ENCODE results near the gene ROBO1.

The ROBO1 gene

GRCh38 chr3:79002465-79003372, 765.1 kb downstream of the ROBO1 start:
- DNase-seq, result no peak

GRCh38 chr3:79001255-79001654, 766.5 kb downstream of the ROBO1 start:
- DNase-seq, result no peak

- DNase-seq, result no peak
Observed at GRCh38 chr3:78999139-78999538, 768.7 kb downstream of the ROBO1 start.

- DNase-seq, result no peak
Observed at GRCh38 chr3:78995087-78995486, 772.7 kb downstream of the ROBO1 start.

GRCh38 chr3:78994174-78995027, 773.4 kb downstream of the ROBO1 start:
- no peak for DNase-seq

GRCh38 chr3:78993375-78993774, 774.4 kb downstream of the ROBO1 start:
- DNase-seq, result no peak

GRCh38 chr3:78992830-78993229, 775.0 kb downstream of the ROBO1 start:
- no peak for DNase-seq

- DNase-seq, result no peak
Observed at GRCh38 chr3:78992400-78992799, 775.4 kb downstream of the ROBO1 start.

- no peak for DNase-seq
Observed at GRCh38 chr3:78991656-78992055, 776.1 kb downstream of the ROBO1 start.

GRCh38 chr3:78990156-78990555, 777.6 kb downstream of the ROBO1 start:
- no peak for DNase-seq

- DNase-seq, result no peak
Observed at GRCh38 chr3:78988324-78988723, 779.5 kb downstream of the ROBO1 start.

GRCh38 chr3:78986416-78987101, 781.2 kb downstream of the ROBO1 start:
- no peak for DNase-seq

- DNase-seq, result no peak
Observed at GRCh38 chr3:78985981-78986380, 781.8 kb downstream of the ROBO1 start.

- DNase-seq, result no peak
Observed at GRCh38 chr3:78979028-78979427, 788.8 kb downstream of the ROBO1 start.

- DNase-seq, result no peak
Observed at GRCh38 chr3:78978037-78978436, 789.8 kb downstream of the ROBO1 start.

GRCh38 chr3:78977073-78977472, 790.7 kb downstream of the ROBO1 start:
- DNase-seq, result no peak

- no peak for DNase-seq
Observed at GRCh38 chr3:78976200-78976599, 791.6 kb downstream of the ROBO1 start.

GRCh38 chr3:78974181-78974790, 793.5 kb downstream of the ROBO1 start:
- no peak for DNase-seq

GRCh38 chr3:78972617-78973301, 795.0 kb downstream of the ROBO1 start:
- no peak for DNase-seq

- no peak for DNase-seq
Observed at GRCh38 chr3:78970656-78971055, 797.1 kb downstream of the ROBO1 start.

GRCh38 chr3:78969483-78969882, 798.3 kb downstream of the ROBO1 start:
- no peak for DNase-seq

GRCh38 chr3:78967061-78967460, 800.7 kb downstream of the ROBO1 start:
- no peak for DNase-seq

Data from activated CD4-positive, alpha-beta T cell treated with anti-CD3 and anti-CD28 coated beads, Interleukin-2, amount 50 U/mL, for 4 hours (primary cell).